GM23248 (cell line): ENCODE measurements around the gene ACTN4. TPM values are rescaled to one million over a fixed set of nuclear protein-coding genes. Genes with fewer than 3 reads are reported as not detected.

Source experiments
- DNase-seq: peaks from one replicate; pipeline ENCODE4 v3.0.0-alpha.2; 2015
- H2AFZ ChIP-seq: fragments of 200-600 bp; sonication (generic); 2 replicates; pipeline ENCODE4 v1.6.1; 2016; ENCODE audit warnings: antibody characterized with exemption
- H3F3A ChIP-seq: fragments of 200-600 bp; sonication (generic); 2 replicates; pipeline ENCODE4 v1.6.1; 2016; ENCODE audit warnings: mild to moderate bottlenecking, antibody characterized with exemption, mixed run types; ENCODE audit not compliant: insufficient read depth
- H3K27ac ChIP-seq: fragments of 200-600 bp; sonication (generic); 2 replicates; pipeline ENCODE4 v1.5.1; 2016; ENCODE audit warnings: mild to moderate bottlenecking
- H3K27me3 ChIP-seq: fragments of 200-600 bp; sonication (generic); replicated peaks from 2 replicates; pipeline ENCODE4 v1.6.1; 2016; ENCODE audit warnings: mild to moderate bottlenecking; ENCODE audit not compliant: insufficient read depth
- H3K36me3 ChIP-seq: fragments of 200-600 bp; sonication (generic); 2 replicates; pipeline ENCODE4 v1.6.1; 2016; ENCODE audit warnings: low read depth, mild to moderate bottlenecking
- H3K4me1 ChIP-seq: fragments of 200-600 bp; sonication (generic); 2 replicates; pipeline ENCODE4 v1.6.1; 2016; ENCODE audit warnings: mild to moderate bottlenecking; ENCODE audit not compliant: insufficient read depth
- H3K4me2 ChIP-seq: fragments of 200-600 bp; sonication (generic); one replicate; pipeline ENCODE4 v1.6.1; 2016; ENCODE audit warnings: mild to moderate bottlenecking; ENCODE audit not compliant: unreplicated experiment
- H3K4me3 ChIP-seq: fragments of 200-600 bp; sonication (generic); 2 replicates; pipeline ENCODE4 v1.5.1; 2016; ENCODE audit warnings: mild to moderate bottlenecking
- H3K79me2 ChIP-seq: fragments of 200-600 bp; sonication (generic); 2 replicates; pipeline ENCODE4 v1.6.1; 2016; ENCODE audit warnings: mild to moderate bottlenecking; ENCODE audit not compliant: insufficient read depth
- H3K9ac ChIP-seq: fragments of 200-600 bp; sonication (generic); 2 replicates; pipeline ENCODE4 v1.6.1; 2016; ENCODE audit warnings: mild to moderate bottlenecking
- H3K9me2 ChIP-seq: fragments of 200-600 bp; sonication (generic); 2 replicates; pipeline ENCODE4 v1.6.1; 2016; ENCODE audit warnings: mixed run types, mild to moderate bottlenecking, moderate library complexity; ENCODE audit not compliant: insufficient read depth
- H3K9me3 ChIP-seq: fragments of 200-600 bp; sonication (generic); one replicate; pipeline ENCODE4 v1.6.1; 2017; ENCODE audit warnings: low read depth
- H4K20me1 ChIP-seq: fragments of 200-600 bp; sonication (generic); 2 replicates; pipeline ENCODE4 v1.6.0; 2016; ENCODE audit not compliant: insufficient read depth
- EZH2 ChIP-seq: fragments of 200-600 bp; sonication (generic); IDR thresholded peaks from 2 replicates; pipeline ENCODE4 v1.6.1; 2018; ENCODE audit warnings: antibody characterized with exemption, mild to moderate bottlenecking; ENCODE audit not compliant: insufficient read depth, poor library complexity, severe bottlenecking
- EZH2phosphoT487 ChIP-seq: fragments of 200-600 bp; sonication (generic); IDR thresholded peaks from 2 replicates; pipeline ENCODE4 v1.6.1; 2018; ENCODE audit warnings: antibody characterized with exemption, moderate library complexity, mild to moderate bottlenecking, low read depth; ENCODE audit not compliant: insufficient read depth
- WGBS, 2 experiments: methylation state at CpG; one replicate each; pipeline ENCODE4 v1.1.6; 2015 to 2017; ENCODE audit warnings: low lambda C conversion rate in 2 of 2, low coverage in 1 of 2; ENCODE audit errors: missing lambda C conversion rate in 2 of 2; 5-methylcytosine and 5-hydroxymethylcytosine counted together
- in situ Hi-C: fragments of 300-500 bp; cut with MboI; formaldehyde crosslinking; loops from 2 replicates; pipeline ENCODE4 v1.15.0; 2020
- polyA plus RNA-seq: library from polyadenylated mRNA; unstranded; fragments of >200 nt; fragmentation: Nextera tagmentation; extraction: Ambion mirVana; gene quantifications from 2 replicates; pipeline ENCODE4 v1.2.1, GENCODE V29; 2016
- total RNA-seq: library from RNA; depleted of rRNA; stranded (reverse); fragments of >200 nt; shearing (Covaris generic); gene quantifications from 2 replicates; pipeline ENCODE4 v1.2.3, GENCODE V29; 2014

The ACTN4 gene
- total and polyA plus RNA-seq, 2 experiments from 2014 or later, result 84.6 to 477 TPM

GRCh38 chr19:38683393-38684077 lies 36.1 kb downstream of the ACTN4 start:
- in situ Hi-C loops, result no loop called here
- peak overlapping the region; percentile 99 for H3K27ac ChIP-seq
- WGBS, 2 experiments, result 21 to 26% methylated on average over 10 of the region's 10 CpGs
- peaks cover 91% of the 10 kb centered on the region for H3K79me2 ChIP-seq
- peaks cover 66% of the 10 kb centered on the region for H3F3A ChIP-seq
- peaks cover 79% of the 10 kb centered on the region for H3K4me1 ChIP-seq
- H3K4me3 ChIP-seq, result peak overlapping the region; percentile 26; the same call in 1 of the 2 replicates
- H3K9me2 ChIP-seq, result no peaks in the 10 kb centered on the region
- H2AFZ ChIP-seq, result no peak overlapping the region
- H3K27me3 ChIP-seq, result no peaks in the 10 kb centered on the region
- H4K20me1 ChIP-seq, result no peaks in the 10 kb centered on the region
- H3K36me3 ChIP-seq, result peaks cover 7% of the 10 kb centered on the region; the same call in 1 of the 2 replicates
- peak; percentile 93 for DNase-seq
- peak overlapping the region; percentile 75 for H3K4me2 ChIP-seq
- H3K9ac ChIP-seq, result peak overlapping the region; percentile 84
- no peaks in the 10 kb centered on the region for H3K9me3 ChIP-seq
- TF ChIP-seq EZH2phosphoT487 (no peak), EZH2 (no peak)

DNA sequence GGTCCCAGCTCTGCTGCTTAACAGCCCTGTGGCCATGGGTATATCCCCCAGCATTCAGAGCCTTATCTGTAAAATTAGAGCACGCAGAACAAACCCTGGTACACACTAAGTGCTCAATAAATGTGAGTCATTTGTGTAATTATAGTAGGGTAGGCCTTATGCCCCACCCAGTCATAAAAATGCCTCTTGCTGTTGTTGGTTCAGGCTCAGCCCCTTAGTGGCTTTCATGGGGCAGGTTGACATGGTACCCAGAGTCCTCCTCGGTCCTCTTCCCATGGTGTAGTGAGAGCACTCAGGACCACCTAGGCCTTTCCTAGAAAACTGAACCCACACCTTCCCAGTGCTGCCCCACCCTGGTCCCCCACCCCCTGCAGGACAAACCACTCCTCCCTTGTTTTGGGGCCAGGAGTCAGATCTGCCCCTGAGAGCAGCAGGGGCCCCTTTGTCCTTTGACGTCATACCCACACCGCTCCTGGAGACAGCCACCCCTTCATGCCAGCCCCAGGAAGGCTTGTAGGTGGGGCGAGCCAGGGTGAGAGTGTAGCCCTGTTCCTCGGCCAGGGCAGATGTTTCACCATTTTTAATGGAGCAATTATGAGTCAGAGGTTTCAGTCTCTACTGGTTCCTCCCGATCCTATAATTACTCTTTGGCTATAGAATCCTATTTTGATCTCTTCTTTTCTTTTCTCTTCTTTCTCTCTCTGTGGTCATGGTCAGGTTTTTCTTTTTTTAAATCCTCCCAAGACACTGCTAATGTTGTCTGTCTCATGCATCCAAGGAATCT lies 36.8 kb downstream of the ACTN4 start:
- Histone ChIP-seq H3K4me2 (peak overlapping the region; percentile 93), H3K4me3 (peak overlapping the region; percentile 54), H3K9ac (peak overlapping the region; percentile 84), H2AFZ (no peak overlapping the region), H3K9me2 (no peaks in the 10 kb centered on the region), H3K27me3 (no peaks in the 10 kb centered on the region), H3K4me1 (peaks cover 86% of the 10 kb centered on the region), H3K36me3 (peaks cover 4% of the 10 kb centered on the region; the same call in 1 of the 2 replicates), H3K27ac (peak overlapping the region; percentile 99), H3F3A (peaks cover 66% of the 10 kb centered on the region), H3K79me2 (peaks cover 91% of the 10 kb centered on the region), H3K9me3 (no peaks in the 10 kb centered on the region), H4K20me1 (no peaks in the 10 kb centered on the region)
- DNase-seq, result peak; percentile 97
- TF ChIP-seq EZH2phosphoT487 (no peak), EZH2 (no peak)
- WGBS, 2 experiments, result 3 to 9% methylated on average over 7 of the region's 7 CpGs
- in situ Hi-C loops, result no loop called here

- Histone ChIP-seq H3F3A (peaks cover 72% of the 10 kb centered on the region), H3K4me1 (peaks cover 83% of the 10 kb centered on the region), H3K27me3 (no peaks in the 10 kb centered on the region), H3K4me3 (peak overlapping the region; percentile 54), H3K36me3 (peaks cover 3% of the 10 kb centered on the region; the same call in 1 of the 2 replicates), H3K79me2 (peaks cover 91% of the 10 kb centered on the region), H3K9me2 (no peaks in the 10 kb centered on the region), H3K4me2 (peak overlapping the region; percentile 93), H3K9me3 (no peaks in the 10 kb centered on the region), H4K20me1 (no peaks in the 10 kb centered on the region), H3K27ac (peak overlapping the region; percentile 99), H2AFZ (no peak overlapping the region), H3K9ac (peak overlapping the region; percentile 84)
- WGBS, 2 experiments, result 82 to 84% methylated on average over 15 of the region's 15 CpGs
- in situ Hi-C loops, result no loop called here
- DNase-seq, result no peak
- no peak for TF ChIP-seq EZH2
- TF ChIP-seq EZH2phosphoT487, result no peak
These were observed 37.6 kb downstream of the ACTN4 start for GRCh38 chr19:38684862-38685665.
